ENCODE data around the gene RBKS. TPM values are rescaled to one million over a fixed set of nuclear protein-coding genes. Genes with fewer than 3 reads are reported as not detected.

Gene RBKS
- total RNA-seq, 1 experiment from 2014 or later = 4.5 TPM

- CTCF ChIA-PET = no interaction called here
- TF ChIP-seq CTCF (conservative IDR thresholded peaks at IDR 0.05) (no peak), EZH2 (IDR thresholded peaks at IDR 0.05; ENCODE audit: low read depth) (no peak)
- no TSS peak for BruUV-seq (replicated peaks)
- Histone ChIP-seq H3K36me3 (ENCODE audit: low read depth) (no peaks in the 10 kb centered on the region), H3K4me1 (replicated peaks; ENCODE audit: insufficient read depth) (peaks cover 41% of the 10 kb centered on the region), H2AFZ (no peak overlapping the region; the same call in 1 of the 2 replicates), H3K4me3 (peak overlapping the region; percentile 81), H3K27me3 (ENCODE audit: insufficient read depth, low read depth) (no peaks in the 10 kb centered on the region), H4K20me1 (ENCODE audit: insufficient read depth) (no peaks in the 10 kb centered on the region), H3K9me3 (ENCODE audit: insufficient read depth, low read depth) (no peaks in the 10 kb centered on the region), H3K79me2 (ENCODE audit: low read depth) (peaks cover 46% of the 10 kb centered on the region), H3K27ac (peak overlapping the region; percentile 96), H3F3A (ENCODE audit: insufficient read depth, low read depth) (peaks cover 15% of the 10 kb centered on the region), H3K9me2 (ENCODE audit: insufficient read depth) (no peaks in the 10 kb centered on the region), H3K4me2 (peak overlapping the region; percentile 96)
- POLR2A ChIA-PET (ENCODE audit: unreplicated experiment) = interaction anchor here (0.6 to 0.7 kb wide), 2 partner anchors 362 to 506 kb away, joined by 6 to 7 read pairs; no protein-coding TSS in a partner anchor
- intact Hi-C loops (cut with micrococcal nuclease; ENCODE audit: unreplicated experiment) = no loop called here
- no peak for DNase-seq
These were observed 1.4 kb downstream of the RBKS start for GRCh38 chr2:27888790-27889189.

GRCh38 chr2:27887830-27888229 is 2.4 kb downstream of the RBKS start:
- Histone ChIP-seq H4K20me1 (ENCODE audit: insufficient read depth) (no peaks in the 10 kb centered on the region), H3K9me3 (ENCODE audit: insufficient read depth, low read depth) (no peaks in the 10 kb centered on the region), H3K27me3 (ENCODE audit: insufficient read depth, low read depth) (no peaks in the 10 kb centered on the region), H3K4me2 (no peak overlapping the region), H3K4me1 (replicated peaks; ENCODE audit: insufficient read depth) (peaks cover 41% of the 10 kb centered on the region), H3K4me3 (no peak overlapping the region), H2AFZ (no peak overlapping the region), H3K36me3 (ENCODE audit: low read depth) (no peaks in the 10 kb centered on the region), H3K9me2 (ENCODE audit: insufficient read depth) (no peaks in the 10 kb centered on the region), H3K79me2 (ENCODE audit: low read depth) (peaks cover 38% of the 10 kb centered on the region), H3K27ac (no peak overlapping the region), H3F3A (ENCODE audit: insufficient read depth, low read depth) (peaks cover 15% of the 10 kb centered on the region)
- intact Hi-C loops (cut with micrococcal nuclease; ENCODE audit: unreplicated experiment) = no loop called here
- TF ChIP-seq CTCF (conservative IDR thresholded peaks at IDR 0.05) (no peak), EZH2 (IDR thresholded peaks at IDR 0.05; ENCODE audit: low read depth) (no peak)
- no peak for DNase-seq
- ChIA-PET CTCF (no interaction called here), POLR2A (ENCODE audit: unreplicated experiment) (no interaction called here)
- BruUV-seq (replicated peaks) = no TSS peak

- intact Hi-C loops (cut with micrococcal nuclease; ENCODE audit: unreplicated experiment) = no loop called here
- Histone ChIP-seq H3F3A (ENCODE audit: insufficient read depth, low read depth) (peaks cover 14% of the 10 kb centered on the region), H3K9me3 (ENCODE audit: insufficient read depth, low read depth) (no peaks in the 10 kb centered on the region), H3K4me3 (no peak overlapping the region), H3K9me2 (ENCODE audit: insufficient read depth) (no peaks in the 10 kb centered on the region), H3K79me2 (ENCODE audit: low read depth) (peaks cover 33% of the 10 kb centered on the region), H3K4me2 (no peak overlapping the region), H2AFZ (no peak overlapping the region), H4K20me1 (ENCODE audit: insufficient read depth) (no peaks in the 10 kb centered on the region), H3K27me3 (ENCODE audit: insufficient read depth, low read depth) (no peaks in the 10 kb centered on the region), H3K27ac (no peak overlapping the region), H3K36me3 (ENCODE audit: low read depth) (no peaks in the 10 kb centered on the region), H3K4me1 (replicated peaks; ENCODE audit: insufficient read depth) (peaks cover 35% of the 10 kb centered on the region)
- DNase-seq = no peak
- POLR2A ChIA-PET (ENCODE audit: unreplicated experiment) = no interaction called here
- TF ChIP-seq EZH2 (IDR thresholded peaks at IDR 0.05; ENCODE audit: low read depth) (no peak), CTCF (conservative IDR thresholded peaks at IDR 0.05) (no peak)
- BruUV-seq (replicated peaks) = no TSS peak
- CTCF ChIA-PET = no interaction called here
These were observed 3.1 kb downstream of the RBKS start for GRCh38 chr2:27887111-27887510.

Data from PC-9 (cell line).